ENCODE data around the gene STMP1.

DNA sequence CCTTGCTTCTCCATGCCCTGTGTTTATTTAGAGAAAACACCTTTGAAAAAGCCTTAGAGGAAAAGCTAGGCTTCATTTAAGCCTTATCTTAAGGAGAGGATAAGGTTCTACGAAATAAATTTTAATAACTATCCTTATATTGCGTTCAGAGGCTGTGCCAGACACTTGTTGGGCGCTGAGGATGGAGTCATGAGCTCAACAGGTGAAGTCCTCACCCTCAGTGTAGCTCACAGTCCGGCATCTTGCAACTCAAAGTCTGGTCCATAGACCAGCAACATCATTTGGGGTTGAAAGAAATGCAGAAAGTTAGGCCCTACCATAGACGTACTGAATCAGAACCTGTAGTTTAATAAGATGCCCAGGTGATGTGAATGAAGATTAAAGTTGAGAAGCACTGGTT is 3.8 kb upstream of the STMP1 start:
- TF ChIP-seq, protein P1, sequence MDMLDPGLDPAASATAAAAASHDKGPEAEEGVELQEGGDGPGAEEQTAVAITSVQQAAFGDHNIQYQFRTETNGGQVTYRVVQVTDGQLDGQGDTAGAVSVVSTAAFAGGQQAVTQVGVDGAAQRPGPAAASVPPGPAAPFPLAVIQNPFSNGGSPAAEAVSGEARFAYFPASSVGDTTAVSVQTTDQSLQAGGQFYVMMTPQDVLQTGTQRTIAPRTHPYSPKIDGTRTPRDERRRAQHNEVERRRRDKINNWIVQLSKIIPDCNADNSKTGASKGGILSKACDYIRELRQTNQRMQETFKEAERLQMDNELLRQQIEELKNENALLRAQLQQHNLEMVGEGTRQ (IDR thresholded peaks at IDR 0.05; ENCODE audit: borderline replicate concordance, low read depth, low read length), result no peak
- TF ChIP-seq POLR2AphosphoS5 (IDR thresholded peaks at IDR 0.05; ENCODE audit: low read depth, low read length) (no peak), EP300 (IDR thresholded peaks at IDR 0.05; ENCODE audit: borderline replicate concordance in 1 of 2, low read depth in 1 of 2, low read length in 1 of 2) (no peak), FOSL2 (IDR thresholded peaks at IDR 0.05; ENCODE audit: borderline replicate concordance, low read depth) (no peak), EZH2phosphoT487 (IDR thresholded peaks at IDR 0.05; ENCODE audit: borderline replicate concordance, low read depth) (no peak), NFIC (IDR thresholded peaks at IDR 0.05; ENCODE audit: borderline replicate concordance) (no peak), MEF2A (IDR thresholded peaks at IDR 0.05; ENCODE audit: borderline replicate concordance, low read depth) (no peak), ELF1 (IDR thresholded peaks at IDR 0.05) (no peak), GABPA (IDR thresholded peaks at IDR 0.05; ENCODE audit: low read depth) (no peak), TAF1 (IDR thresholded peaks at IDR 0.05; ENCODE audit: borderline replicate concordance, low read depth, low read length) (no peak), RXRA (IDR thresholded peaks at IDR 0.05; ENCODE audit: borderline replicate concordance, low read depth) (no peak)
- TF ChIP-seq, protein P2, sequence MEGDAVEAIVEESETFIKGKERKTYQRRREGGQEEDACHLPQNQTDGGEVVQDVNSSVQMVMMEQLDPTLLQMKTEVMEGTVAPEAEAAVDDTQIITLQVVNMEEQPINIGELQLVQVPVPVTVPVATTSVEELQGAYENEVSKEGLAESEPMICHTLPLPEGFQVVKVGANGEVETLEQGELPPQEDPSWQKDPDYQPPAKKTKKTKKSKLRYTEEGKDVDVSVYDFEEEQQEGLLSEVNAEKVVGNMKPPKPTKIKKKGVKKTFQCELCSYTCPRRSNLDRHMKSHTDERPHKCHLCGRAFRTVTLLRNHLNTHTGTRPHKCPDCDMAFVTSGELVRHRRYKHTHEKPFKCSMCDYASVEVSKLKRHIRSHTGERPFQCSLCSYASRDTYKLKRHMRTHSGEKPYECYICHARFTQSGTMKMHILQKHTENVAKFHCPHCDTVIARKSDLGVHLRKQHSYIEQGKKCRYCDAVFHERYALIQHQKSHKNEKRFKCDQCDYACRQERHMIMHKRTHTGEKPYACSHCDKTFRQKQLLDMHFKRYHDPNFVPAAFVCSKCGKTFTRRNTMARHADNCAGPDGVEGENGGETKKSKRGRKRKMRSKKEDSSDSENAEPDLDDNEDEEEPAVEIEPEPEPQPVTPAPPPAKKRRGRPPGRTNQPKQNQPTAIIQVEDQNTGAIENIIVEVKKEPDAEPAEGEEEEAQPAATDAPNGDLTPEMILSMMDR (IDR thresholded peaks at IDR 0.05), result no peak
- TF ChIP-seq, protein P3, sequence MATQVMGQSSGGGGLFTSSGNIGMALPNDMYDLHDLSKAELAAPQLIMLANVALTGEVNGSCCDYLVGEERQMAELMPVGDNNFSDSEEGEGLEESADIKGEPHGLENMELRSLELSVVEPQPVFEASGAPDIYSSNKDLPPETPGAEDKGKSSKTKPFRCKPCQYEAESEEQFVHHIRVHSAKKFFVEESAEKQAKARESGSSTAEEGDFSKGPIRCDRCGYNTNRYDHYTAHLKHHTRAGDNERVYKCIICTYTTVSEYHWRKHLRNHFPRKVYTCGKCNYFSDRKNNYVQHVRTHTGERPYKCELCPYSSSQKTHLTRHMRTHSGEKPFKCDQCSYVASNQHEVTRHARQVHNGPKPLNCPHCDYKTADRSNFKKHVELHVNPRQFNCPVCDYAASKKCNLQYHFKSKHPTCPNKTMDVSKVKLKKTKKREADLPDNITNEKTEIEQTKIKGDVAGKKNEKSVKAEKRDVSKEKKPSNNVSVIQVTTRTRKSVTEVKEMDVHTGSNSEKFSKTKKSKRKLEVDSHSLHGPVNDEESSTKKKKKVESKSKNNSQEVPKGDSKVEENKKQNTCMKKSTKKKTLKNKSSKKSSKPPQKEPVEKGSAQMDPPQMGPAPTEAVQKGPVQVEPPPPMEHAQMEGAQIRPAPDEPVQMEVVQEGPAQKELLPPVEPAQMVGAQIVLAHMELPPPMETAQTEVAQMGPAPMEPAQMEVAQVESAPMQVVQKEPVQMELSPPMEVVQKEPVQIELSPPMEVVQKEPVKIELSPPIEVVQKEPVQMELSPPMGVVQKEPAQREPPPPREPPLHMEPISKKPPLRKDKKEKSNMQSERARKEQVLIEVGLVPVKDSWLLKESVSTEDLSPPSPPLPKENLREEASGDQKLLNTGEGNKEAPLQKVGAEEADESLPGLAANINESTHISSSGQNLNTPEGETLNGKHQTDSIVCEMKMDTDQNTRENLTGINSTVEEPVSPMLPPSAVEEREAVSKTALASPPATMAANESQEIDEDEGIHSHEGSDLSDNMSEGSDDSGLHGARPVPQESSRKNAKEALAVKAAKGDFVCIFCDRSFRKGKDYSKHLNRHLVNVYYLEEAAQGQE (IDR thresholded peaks at IDR 0.05; ENCODE audit: low read depth, low read length), result no peak
